ENCODE results near the gene FNIP1.
A peak's percentile ranks its signal among the peaks of the same experiment; 100 is the strongest.
"Not testable (repeated sequence)": the region's sequence is repeated elsewhere in the genome, so short reads cannot be mapped to it uniquely, and the experiment has no call there.

FNIP1 gene

GRCh38 chr5:131684051-131684450, 112.8 kb downstream of the FNIP1 start:
- no peak for DNase-seq (ENCODE audit: low read depth)

- DNase-seq (ENCODE audit: low read depth), result no peak
Measured at GRCh38 chr5:131682826-131683225, 114.0 kb downstream of the FNIP1 start.

- DNase-seq (ENCODE audit: low read depth), result no peak
Measured at GRCh38 chr5:131682175-131682574, 114.6 kb downstream of the FNIP1 start.

GRCh38 chr5:131679911-131680310, 116.9 kb downstream of the FNIP1 start:
- peak; percentile 32 for DNase-seq (ENCODE audit: low read depth)

GRCh38 chr5:131678273-131678672, 118.5 kb downstream of the FNIP1 start:
- DNase-seq (ENCODE audit: low read depth), result not testable (repeated sequence)

GRCh38 chr5:131677115-131677514, 119.7 kb downstream of the FNIP1 start:
- no peak for DNase-seq (ENCODE audit: low read depth)

- no peak for DNase-seq (ENCODE audit: low read depth)
Measured at GRCh38 chr5:131672776-131673175, 124.0 kb downstream of the FNIP1 start.

GRCh38 chr5:131671994-131672655, 124.7 kb downstream of the FNIP1 start:
- no peak for DNase-seq (ENCODE audit: low read depth)

GRCh38 chr5:131671409-131671808, 125.4 kb downstream of the FNIP1 start:
- DNase-seq (ENCODE audit: low read depth), result no peak

- DNase-seq (ENCODE audit: low read depth), result no peak
Measured at GRCh38 chr5:131664929-131665328, 131.9 kb downstream of the FNIP1 start.

GRCh38 chr5:131661933-131662332, 134.9 kb downstream of the FNIP1 start:
- DNase-seq (ENCODE audit: low read depth), result no peak

- DNase-seq (ENCODE audit: low read depth), result no peak
Measured at GRCh38 chr5:131659841-131660240, 137.0 kb downstream of the FNIP1 start.

- no peak for DNase-seq (ENCODE audit: low read depth)
Measured at GRCh38 chr5:131659290-131659689, 137.5 kb downstream of the FNIP1 start.

GRCh38 chr5:131654776-131655175, 142.0 kb downstream of the FNIP1 start:
- no peak for DNase-seq (ENCODE audit: low read depth)

- DNase-seq (ENCODE audit: low read depth), result no peak
Measured at GRCh38 chr5:131654309-131654708, 142.5 kb downstream of the FNIP1 start.

GRCh38 chr5:131649161-131649560, 147.7 kb downstream of the FNIP1 start:
- no peak for DNase-seq (ENCODE audit: low read depth)

GRCh38 chr5:131647048-131647769, 149.6 kb downstream of the FNIP1 start:
- DNase-seq (ENCODE audit: low read depth), result no peak

- DNase-seq (ENCODE audit: low read depth), result no peak
Measured at GRCh38 chr5:131644822-131645221, 152.0 kb downstream of the FNIP1 start.

GRCh38 chr5:131644370-131644769, 152.4 kb downstream of the FNIP1 start:
- no peak for DNase-seq (ENCODE audit: low read depth)

GRCh38 chr5:131641494-131641893, 155.3 kb downstream of the FNIP1 start:
- DNase-seq (ENCODE audit: low read depth), result no peak

- no peak for DNase-seq (ENCODE audit: low read depth)
Measured at GRCh38 chr5:131640043-131640856, 156.6 kb downstream of the FNIP1 start.

GRCh38 chr5:131639148-131639547, 157.7 kb downstream of the FNIP1 start:
- no peak for DNase-seq (ENCODE audit: low read depth)

GRCh38 chr5:131637694-131638093, 159.1 kb downstream of the FNIP1 start:
- DNase-seq (ENCODE audit: low read depth), result no peak

Data from HS-5 (cell line).